ENCODE data around the gene TEX29.

GRCh38 chr13:111286749-111287148, 33.7 kb upstream of the TEX29 start:
- TF ChIP-seq EZH2 (IDR thresholded peaks at IDR 0.05) (no peak), CTCF (IDR thresholded peaks at IDR 0.05) (no peak)
